ENCODE measurements around the gene CFAP90.
A peak's percentile ranks its signal among the peaks of the same experiment; 100 is the strongest.

CFAP90 gene, protein sequence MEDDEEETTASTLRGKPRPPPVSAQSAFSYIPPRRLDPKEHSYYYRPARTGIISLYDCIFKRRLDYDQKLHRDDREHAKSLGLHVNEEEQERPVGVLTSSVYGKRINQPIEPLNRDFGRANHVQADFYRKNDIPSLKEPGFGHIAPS

DNA sequence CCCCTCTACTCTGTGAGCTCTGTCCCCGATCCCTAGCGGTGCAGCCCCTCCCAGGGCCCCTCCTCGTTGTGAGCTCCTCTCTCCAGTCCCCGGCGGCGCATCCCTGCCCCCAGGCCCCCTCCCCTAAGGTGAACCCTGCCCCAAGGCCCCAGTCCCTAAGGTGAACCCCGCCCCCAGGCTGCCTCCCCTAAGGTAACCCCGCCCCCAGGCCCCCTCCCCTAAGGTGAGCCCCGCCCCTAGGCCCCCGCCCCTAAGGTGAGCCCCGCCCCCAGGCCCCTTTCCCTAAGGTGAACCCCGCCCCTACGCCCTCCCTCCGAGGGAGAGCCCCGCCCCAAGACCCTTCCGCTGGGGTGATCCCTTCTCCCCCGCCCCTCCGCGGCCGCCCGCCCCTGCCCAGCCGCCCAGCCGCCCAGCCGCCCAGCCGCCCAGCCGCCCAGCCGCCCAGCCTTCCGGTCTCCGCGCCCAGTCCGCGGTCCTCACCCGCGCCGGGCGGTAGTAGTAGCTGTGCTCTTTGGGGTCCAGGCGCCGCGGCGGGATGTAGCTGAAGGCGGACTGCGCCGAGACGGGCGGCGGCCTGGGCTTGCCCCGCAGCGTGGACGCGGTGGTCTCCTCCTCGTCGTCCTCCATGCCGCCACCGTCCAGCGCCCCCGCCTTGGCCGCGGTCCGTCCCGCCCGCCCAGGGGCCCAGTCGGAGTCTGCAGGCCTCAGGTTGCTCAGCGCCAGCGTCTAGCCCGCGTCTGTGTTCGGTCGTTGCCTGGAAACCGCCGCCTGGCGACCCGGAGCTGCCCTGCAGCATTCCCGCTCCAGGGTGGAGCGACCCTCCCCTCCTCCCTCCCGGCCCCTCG is at the start of gene CFAP90:
CFAP90 (minus strand) TSS at position 739 of the 845 bp plus-strand sequence; CDS start at position 627, 112 bp downstream.
- TF ChIP-seq, protein P1, sequence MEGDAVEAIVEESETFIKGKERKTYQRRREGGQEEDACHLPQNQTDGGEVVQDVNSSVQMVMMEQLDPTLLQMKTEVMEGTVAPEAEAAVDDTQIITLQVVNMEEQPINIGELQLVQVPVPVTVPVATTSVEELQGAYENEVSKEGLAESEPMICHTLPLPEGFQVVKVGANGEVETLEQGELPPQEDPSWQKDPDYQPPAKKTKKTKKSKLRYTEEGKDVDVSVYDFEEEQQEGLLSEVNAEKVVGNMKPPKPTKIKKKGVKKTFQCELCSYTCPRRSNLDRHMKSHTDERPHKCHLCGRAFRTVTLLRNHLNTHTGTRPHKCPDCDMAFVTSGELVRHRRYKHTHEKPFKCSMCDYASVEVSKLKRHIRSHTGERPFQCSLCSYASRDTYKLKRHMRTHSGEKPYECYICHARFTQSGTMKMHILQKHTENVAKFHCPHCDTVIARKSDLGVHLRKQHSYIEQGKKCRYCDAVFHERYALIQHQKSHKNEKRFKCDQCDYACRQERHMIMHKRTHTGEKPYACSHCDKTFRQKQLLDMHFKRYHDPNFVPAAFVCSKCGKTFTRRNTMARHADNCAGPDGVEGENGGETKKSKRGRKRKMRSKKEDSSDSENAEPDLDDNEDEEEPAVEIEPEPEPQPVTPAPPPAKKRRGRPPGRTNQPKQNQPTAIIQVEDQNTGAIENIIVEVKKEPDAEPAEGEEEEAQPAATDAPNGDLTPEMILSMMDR (IDR thresholded peaks at IDR 0.05; ENCODE audit: low read depth, low read length): peak; percentile 73
- Histone ChIP-seq H3K27me3 (ENCODE audit: insufficient read depth, low read depth, severe bottlenecking) (no peaks in the 10 kb centered on the region), H3K27ac (peak within 1 kb of the TSS; percentile 80), H3K36me3 (no peaks in the 10 kb centered on the region), H3K9me3 (ENCODE audit: severe bottlenecking) (no peaks in the 10 kb centered on the region), H3K4me3 (ENCODE audit: low read depth, low read length) (peak within 1 kb of the TSS; percentile 64)
- DNase-seq: peak; percentile 94

GRCh38 chr5:7897014-7897600 is 46.2 kb upstream of the CFAP90 start:
- H3K27ac ChIP-seq: no peak overlapping the region
- no peak overlapping the region for H3K4me3 ChIP-seq (ENCODE audit: low read depth, low read length)
- no peaks in the 10 kb centered on the region for H3K9me3 ChIP-seq (ENCODE audit: severe bottlenecking)
- TF ChIP-seq, protein P1 (IDR thresholded peaks at IDR 0.05; ENCODE audit: low read depth, low read length): peak; percentile 60
- H3K27me3 ChIP-seq (ENCODE audit: insufficient read depth, low read depth, severe bottlenecking): no peaks in the 10 kb centered on the region
- peak; percentile 60 for DNase-seq
- peaks cover 98% of the 10 kb centered on the region for H3K36me3 ChIP-seq

- Histone ChIP-seq H3K27me3 (ENCODE audit: insufficient read depth, low read depth, severe bottlenecking) (no peaks in the 10 kb centered on the region), H3K9me3 (ENCODE audit: severe bottlenecking) (no peaks in the 10 kb centered on the region), H3K4me3 (ENCODE audit: low read depth, low read length) (no peak overlapping the region), H3K36me3 (peaks cover 95% of the 10 kb centered on the region), H3K27ac (no peak overlapping the region)
- TF ChIP-seq, protein P1 (IDR thresholded peaks at IDR 0.05; ENCODE audit: low read depth, low read length): no peak
- DNase-seq: no peak
Measured at GRCh38 chr5:7894860-7895259, 43.9 kb upstream of the CFAP90 start.

- Histone ChIP-seq H3K36me3 (peaks cover 95% of the 10 kb centered on the region), H3K27me3 (ENCODE audit: insufficient read depth, low read depth, severe bottlenecking) (no peaks in the 10 kb centered on the region), H3K4me3 (ENCODE audit: low read depth, low read length) (no peak overlapping the region), H3K27ac (no peak overlapping the region), H3K9me3 (ENCODE audit: severe bottlenecking) (no peaks in the 10 kb centered on the region)
- TF ChIP-seq, protein P1 (IDR thresholded peaks at IDR 0.05; ENCODE audit: low read depth, low read length): no peak
- DNase-seq: no peak
Measured at GRCh38 chr5:7894439-7894838, 43.5 kb upstream of the CFAP90 start.

DNA sequence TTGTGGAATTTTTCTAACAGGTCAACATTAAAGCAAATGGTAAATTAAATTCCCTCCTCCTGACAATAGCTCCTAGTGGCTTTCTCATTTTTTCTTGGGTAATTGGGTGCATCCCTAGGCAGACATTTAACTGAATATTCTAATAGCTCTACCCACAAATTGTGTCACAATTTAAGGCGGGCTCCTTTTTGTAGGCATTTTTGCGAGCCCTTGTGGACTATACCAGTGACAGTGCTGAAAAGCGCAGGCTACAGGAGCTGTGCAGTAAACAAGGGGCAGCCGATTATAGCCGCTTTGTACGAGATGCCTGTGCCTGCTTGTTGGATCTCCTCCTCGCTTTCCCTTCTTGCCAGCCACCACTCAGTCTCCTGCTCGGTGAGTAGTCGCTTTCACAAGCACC is 38.0 kb upstream of the CFAP90 start:
- Histone ChIP-seq H3K36me3 (peaks cover 80% of the 10 kb centered on the region), H3K27ac (no peak overlapping the region), H3K4me3 (ENCODE audit: low read depth, low read length) (no peak overlapping the region), H3K9me3 (ENCODE audit: severe bottlenecking) (no peaks in the 10 kb centered on the region), H3K27me3 (ENCODE audit: insufficient read depth, low read depth, severe bottlenecking) (no peaks in the 10 kb centered on the region)
- TF ChIP-seq, protein P1 (IDR thresholded peaks at IDR 0.05; ENCODE audit: low read depth, low read length): no peak
- DNase-seq: no peak

Data from WERI-Rb-1 (cell line).